H54 (cell line): Measurements from ENCODE around the gene ZNF280D.

ENCODE experiments used
- DNase-seq: peaks from one replicate; pipeline ENCODE4 v3.0.0; 2011; ENCODE audit warnings: low spot score, mixed read lengths; ENCODE audit not compliant: insufficient read length
- FAIRE-seq: peaks from 3 replicates; lab custom pipeline; 2011; peaks lifted over from hg19 to GRCh38; lab: Jason Lieb, UNC
- POLR2A ChIP-seq: IDR thresholded peaks from 2 replicates; pipeline ENCODE4 v1.6.1; 2011; ENCODE audit warnings: low read depth, mild to moderate bottlenecking, low read length

The ZNF280D gene

GRCh38 chr15:56672721-56673120 is 60.6 kb downstream of the ZNF280D start:
- TF ChIP-seq POLR2A, result no peak
- FAIRE-seq (no peak), DNase-seq (no peak)

GRCh38 chr15:56667517-56667916 is 65.8 kb downstream of the ZNF280D start:
- no peak for FAIRE-seq
- no peak for DNase-seq
- TF ChIP-seq POLR2A, result no peak

GRCh38 chr15:56660943-56661342 is 72.4 kb downstream of the ZNF280D start:
- DNase-seq, result no peak
- FAIRE-seq, result no peak
- no peak for TF ChIP-seq POLR2A

GRCh38 chr15:56659197-56659596 is 74.1 kb downstream of the ZNF280D start:
- no peak for TF ChIP-seq POLR2A
- no peak for DNase-seq
- FAIRE-seq, result no peak

- DNase-seq (no peak), FAIRE-seq (no peak)
- TF ChIP-seq POLR2A, result no peak
Measured at GRCh38 chr15:56654624-56655023, 78.7 kb downstream of the ZNF280D start.

- FAIRE-seq, result no peak
- no peak for DNase-seq
- no peak for TF ChIP-seq POLR2A
Measured at GRCh38 chr15:56654216-56654615, 79.1 kb downstream of the ZNF280D start.

GRCh38 chr15:56653787-56654186 is 79.5 kb downstream of the ZNF280D start:
- FAIRE-seq (no peak), DNase-seq (no peak)
- no peak for TF ChIP-seq POLR2A

GRCh38 chr15:56653107-56653506 is 80.2 kb downstream of the ZNF280D start:
- no peak for TF ChIP-seq POLR2A
- DNase-seq (no peak), FAIRE-seq (no peak)

- no peak for TF ChIP-seq POLR2A
- FAIRE-seq (no peak), DNase-seq (no peak)
Measured at GRCh38 chr15:56648311-56648710, 85.0 kb downstream of the ZNF280D start.

- DNase-seq (no peak), FAIRE-seq (no peak)
- TF ChIP-seq POLR2A, result no peak
Measured at GRCh38 chr15:56640549-56640948, 92.8 kb downstream of the ZNF280D start.

GRCh38 chr15:56640127-56640526 is 93.2 kb downstream of the ZNF280D start:
- no peak for TF ChIP-seq POLR2A
- FAIRE-seq, result no peak
- DNase-seq, result no peak

GRCh38 chr15:56639631-56640030 is 93.7 kb downstream of the ZNF280D start:
- FAIRE-seq (no peak), DNase-seq (no peak)
- no peak for TF ChIP-seq POLR2A

- FAIRE-seq, result no peak
- TF ChIP-seq POLR2A, result no peak
- DNase-seq, result no peak
Measured at GRCh38 chr15:56631765-56632164, 101.5 kb downstream of the ZNF280D start.

- FAIRE-seq, result no peak
- DNase-seq, result no peak
- no peak for TF ChIP-seq POLR2A
Measured at GRCh38 chr15:56628893-56629532, 104.3 kb downstream of the ZNF280D start.

GRCh38 chr15:56619887-56620286 is 113.4 kb downstream of the ZNF280D start:
- DNase-seq (no peak), FAIRE-seq (no peak)
- no peak for TF ChIP-seq POLR2A

GRCh38 chr15:56617628-56618027 is 115.7 kb downstream of the ZNF280D start:
- TF ChIP-seq POLR2A, result no peak
- FAIRE-seq (no peak), DNase-seq (no peak)

GRCh38 chr15:56616551-56616950 is 116.8 kb downstream of the ZNF280D start:
- TF ChIP-seq POLR2A, result no peak
- FAIRE-seq, result no peak
- no peak for DNase-seq
